Peyer's patch (tissue), 4 donors: ENCODE data around the gene MAD1L1. TPM values are rescaled to one million over a fixed set of nuclear protein-coding genes. Genes with fewer than 3 reads are reported as not detected.
"Not testable (repeated sequence)": the region's sequence is repeated elsewhere in the genome, so short reads cannot be mapped to it uniquely, and the experiment has no call there.

Experiments used
- DNase-seq, 3 donors: peaks; one replicate each; pipeline ENCODE4 v3.0.0-alpha.2; 2017 to 2019
- H3K27ac ChIP-seq, 4 donors: fragments of 200-600 bp; sonication (generic); one replicate each; pipeline ENCODE4 v1.5.1; 2016 to 2019
- H3K27me3 ChIP-seq, 2 donors: fragments of 200-600 bp; sonication (generic); one replicate each; pipeline ENCODE4 v1.5.1; 2019
- H3K36me3 ChIP-seq, 3 donors: fragments of 200-600 bp; sonication (generic); one replicate each; pipeline ENCODE4 v1.5.1; 2016 to 2019
- H3K4me1 ChIP-seq, 4 donors: fragments of 200-600 bp; sonication (generic); one replicate each; pipeline ENCODE4 v1.5.1; 2016 to 2019
- H3K4me3 ChIP-seq, 4 donors: fragments of 200-600 bp; sonication (generic); 1 replicate in 3 of 4; 2 replicates in 1 of 4; pipeline ENCODE4 v1.5.1; 2016 to 2019; ENCODE audit warnings: mild to moderate bottlenecking in 1 of 4
- H3K9me3 ChIP-seq, 4 donors: fragments of 200-600 bp; sonication (generic); one replicate each; pipeline ENCODE4 v1.5.1; 2016 to 2019; ENCODE audit warnings: mild to moderate bottlenecking in 1 of 4
- CTCF ChIP-seq, 6 experiments: fragments of 450-650 bp in 4 of 6; fragments of 200-600 bp in 2 of 6; sonication (generic) in 1 of 6; IDR thresholded peaks; one replicate each; pipeline ENCODE4 v1.5.1; 2017 to 2019; ENCODE audit warnings: antibody characterized with exemption in 6 of 6, mild to moderate bottlenecking in 3 of 6, moderate library complexity in 1 of 6
- POLR2A ChIP-seq, 2 donors: fragments of 450-650 bp; IDR thresholded peaks; one replicate each; pipeline ENCODE4 v1.5.1; 2017; ENCODE audit warnings: antibody characterized with exemption in 2 of 2, mild to moderate bottlenecking in 2 of 2, moderate library complexity in 2 of 2
- total RNA-seq, 4 donors: library from RNA; depleted of rRNA; stranded (reverse); fragments of >200 nt; gene quantifications; one replicate each; pipeline ENCODE4 v1.1.0, GENCODE V29; 2016

Gene MAD1L1
- total RNA-seq, 4 donors from 2014 or later: 43.9 to 417 (median 59.1) TPM

GRCh38 chr7:1829111-1829510 is 403.6 kb downstream of the MAD1L1 start:
- peaks cover 0 to 7% (median 0%) of the 10 kb centered on the region in 4 donors for H3K9me3 ChIP-seq
- peak in 1 of 3 donors; percentile 36 for DNase-seq
- TF ChIP-seq CTCF (IDR thresholded peaks at IDR 0.05) (no peak), POLR2A (IDR thresholded peaks at IDR 0.05) (no peak)

GRCh38 chr7:1828170-1828569 is 404.6 kb downstream of the MAD1L1 start:
- peak in 1 of 3 donors; percentile 20 for DNase-seq
- H3K4me3 ChIP-seq: not testable (repeated sequence)

More at GRCh38 chr7:1829111-1829510, 403.6 kb downstream of the MAD1L1 start:
- no peaks in the 10 kb centered on the region for H3K27me3 ChIP-seq
- no peaks in the 10 kb centered on the region for H3K36me3 ChIP-seq
- no peak overlapping the region for H3K27ac ChIP-seq
- H3K4me1 ChIP-seq: no peaks in the 10 kb centered on the region
- H3K4me3 ChIP-seq: no peak overlapping the region

GRCh38 chr7:1827521-1827981 is 405.2 kb downstream of the MAD1L1 start:
- not testable (repeated sequence) for H3K36me3 ChIP-seq, H3K9me3 ChIP-seq, H3K4me1 ChIP-seq, H3K27me3 ChIP-seq, H3K27ac ChIP-seq, H3K4me3 ChIP-seq, DNase-seq

More at GRCh38 chr7:1828170-1828569, 404.6 kb downstream of the MAD1L1 start:
- H3K27me3 ChIP-seq, H3K4me1 ChIP-seq, H3K27ac ChIP-seq, H3K9me3 ChIP-seq, H3K36me3 ChIP-seq: not testable (repeated sequence)

DNA sequence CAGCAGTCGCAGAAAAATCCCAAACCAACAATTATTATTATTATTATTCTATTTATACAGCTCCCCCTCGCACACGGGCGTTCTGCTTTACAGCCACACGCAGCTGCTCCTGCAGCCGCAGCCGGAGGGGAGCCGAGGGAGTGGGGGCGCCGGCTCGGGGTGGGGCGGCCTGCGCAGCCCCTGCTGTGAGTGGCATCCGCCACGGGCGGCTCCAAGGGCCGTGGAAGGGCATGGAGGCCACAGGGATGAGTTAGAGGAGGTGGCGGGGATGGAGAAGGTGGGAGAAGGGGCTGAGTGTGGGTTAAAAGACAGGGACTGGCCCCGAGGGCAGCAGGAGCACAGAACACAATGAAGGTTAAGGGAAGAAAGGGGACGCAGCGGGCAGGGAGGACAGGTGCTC is 405.8 kb downstream of the MAD1L1 start:
- H3K27ac ChIP-seq, DNase-seq, H3K4me1 ChIP-seq: not testable (repeated sequence)

GRCh38 chr7:1825897-1826741 is 406.6 kb downstream of the MAD1L1 start:
- H3K27ac ChIP-seq: no peak overlapping the region
- peaks cover 0 to 7% (median 0%) of the 10 kb centered on the region in 4 donors for H3K9me3 ChIP-seq
- H3K4me1 ChIP-seq: no peaks in the 10 kb centered on the region
- TF ChIP-seq POLR2A (IDR thresholded peaks at IDR 0.05): no peak
- TF ChIP-seq CTCF (IDR thresholded peaks at IDR 0.05): no peak
- peak in 1 of 3 donors; percentile 36 for DNase-seq
- H3K27me3 ChIP-seq: no peaks in the 10 kb centered on the region
- no peak overlapping the region for H3K4me3 ChIP-seq
- no peaks in the 10 kb centered on the region for H3K36me3 ChIP-seq

More for the DNA sequence above, 405.8 kb downstream of the MAD1L1 start:
- H3K36me3 ChIP-seq, H3K27me3 ChIP-seq, H3K4me3 ChIP-seq, H3K9me3 ChIP-seq: not testable (repeated sequence)

DNA sequence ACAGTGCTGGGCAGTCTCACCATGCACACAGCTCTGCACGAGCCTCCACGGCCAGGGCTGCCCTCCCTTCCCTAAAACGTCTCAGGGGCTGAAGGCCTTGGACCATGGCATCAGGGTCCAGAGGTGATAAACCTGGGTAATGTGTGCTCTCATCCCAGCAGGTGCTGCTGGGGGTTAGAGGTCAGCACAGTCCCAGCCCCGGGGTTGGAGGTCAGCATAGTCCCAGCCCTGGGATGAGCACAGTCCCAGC is 407.2 kb downstream of the MAD1L1 start:
- not testable (repeated sequence) for H3K9me3 ChIP-seq, H3K27ac ChIP-seq, H3K4me1 ChIP-seq, H3K4me3 ChIP-seq, H3K27me3 ChIP-seq, H3K36me3 ChIP-seq
- DNase-seq: peak in 1 of 3 donors; percentile 33

DNA sequence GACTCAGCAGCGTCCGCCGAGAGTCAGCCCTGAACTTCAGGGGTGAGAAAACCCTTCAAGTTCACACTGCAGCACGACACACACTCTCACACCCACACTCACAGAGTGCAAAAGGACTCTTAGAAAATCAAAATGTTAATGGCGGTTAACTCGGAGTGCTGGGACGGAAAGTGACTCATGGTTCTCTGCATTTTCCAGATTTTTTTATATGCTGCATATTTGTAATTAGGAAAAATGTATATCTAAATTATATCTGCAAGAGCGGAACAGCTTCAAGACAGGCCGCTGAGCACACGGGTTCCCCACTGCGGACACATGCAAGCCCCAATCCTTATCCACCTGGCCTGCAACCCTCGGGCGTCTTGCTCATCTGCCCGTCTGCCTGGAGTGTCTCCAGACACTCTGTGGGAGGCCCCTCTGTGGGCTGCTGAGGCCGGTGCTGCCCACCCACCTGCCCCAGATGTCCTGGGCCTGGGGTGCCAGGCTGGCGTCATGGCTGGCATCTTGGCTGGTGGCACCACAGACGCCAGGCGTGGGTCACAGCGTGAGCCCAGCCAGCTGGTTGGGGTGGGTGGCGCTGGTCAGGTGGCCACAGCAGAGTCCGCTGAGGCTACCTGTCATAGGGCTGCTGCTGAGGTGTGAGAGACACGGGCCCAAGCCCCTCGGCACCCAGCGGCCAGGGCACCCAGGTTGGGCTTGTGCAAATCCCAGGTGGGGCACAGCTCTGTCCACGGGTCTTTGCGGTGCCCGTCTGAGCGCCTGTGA is 407.7 kb downstream of the MAD1L1 start:
- not testable (repeated sequence) for DNase-seq, H3K36me3 ChIP-seq, H3K9me3 ChIP-seq, H3K4me1 ChIP-seq, H3K4me3 ChIP-seq, H3K27ac ChIP-seq, H3K27me3 ChIP-seq

DNA sequence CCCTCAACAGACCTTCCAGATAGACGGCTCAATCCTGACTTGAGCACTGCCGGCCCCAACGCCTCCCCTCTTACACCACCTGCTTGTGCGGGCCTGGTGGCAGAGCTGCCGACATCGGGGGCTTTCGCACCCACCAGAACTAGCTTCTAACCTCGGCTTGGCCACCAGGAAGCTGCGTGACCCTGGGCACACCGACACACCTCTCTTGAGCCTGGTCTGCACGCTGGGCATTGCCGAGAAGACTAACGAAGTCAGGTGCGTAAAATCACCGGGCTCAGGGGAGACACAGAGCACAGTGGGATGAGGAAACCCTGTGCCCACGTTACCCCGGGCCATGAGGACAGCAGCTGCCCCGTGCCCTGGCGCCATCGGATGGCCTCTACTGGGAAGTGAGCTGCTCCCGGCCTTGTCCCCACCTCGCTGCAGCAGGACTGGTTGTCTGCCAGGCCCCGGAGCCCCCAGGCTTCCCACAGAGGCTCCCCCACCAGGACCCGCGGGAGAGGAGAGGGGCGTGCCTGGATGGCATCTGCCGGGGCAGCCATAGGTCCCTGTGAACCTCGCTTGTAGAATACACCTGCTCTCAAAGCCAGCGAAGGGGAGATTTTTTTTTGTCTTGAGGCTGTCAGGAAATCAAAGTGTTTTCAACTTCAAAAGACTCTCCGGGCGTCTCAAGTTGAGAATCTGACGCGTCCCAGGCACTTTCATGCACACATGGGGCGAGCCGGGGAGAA is 408.4 kb downstream of the MAD1L1 start:
- not testable (repeated sequence) for H3K27me3 ChIP-seq, H3K27ac ChIP-seq, H3K4me1 ChIP-seq, H3K4me3 ChIP-seq, H3K9me3 ChIP-seq, H3K36me3 ChIP-seq
- DNase-seq: peak in 1 of 3 donors; percentile 22
